Panc1 (cell line): Measurements from ENCODE around the gene MPPED1. TPM values are rescaled to one million over a fixed set of nuclear protein-coding genes. Genes with fewer than 3 reads are reported as not detected.

Experiments used
- ATAC-seq: fragments of 200-7000 bp; cut with Tn5 transposase; 2 replicates; pipeline ENCODE4 v1.9.1; 2020; ENCODE audit warnings: mild to moderate bottlenecking, moderate library complexity
- BruUV-seq: library from RNA; stranded (reverse); fragments of 400-500 nt; replicated peaks from 2 replicates; lab custom pipeline; 2021; lab: Mats Ljungman, UMichigan
- CTCF ChIA-PET: fragments of 300-600 bp; sonication (Branson Sonifier 250); formaldehyde crosslinking; loops from one replicate; lab custom pipeline; 2022; ENCODE audit warnings: antibody characterized with exemption; lab: Charles Lee
- POLR2A ChIA-PET: fragments of 300-600 bp; sonication (Branson Sonifier 250); formaldehyde crosslinking; loops from one replicate; lab custom pipeline; 2022; ENCODE audit warnings: antibody characterized with exemption; lab: Charles Lee
- DNase-seq: peaks from one replicate; pipeline ENCODE4 v3.0.0-alpha.2; 2010; ENCODE audit warnings: low read depth, low spot score
- H3K27ac ChIP-seq: 2 replicates; pipeline ENCODE4 v1.5.1; 2011; ENCODE audit warnings: mild to moderate bottlenecking, low read length, inconsistent platforms
- H3K27me3 ChIP-seq: fragments of 200-500 bp; sonication (Bioruptor generic); 2 replicates; pipeline ENCODE4 v1.6.0; 2014; ENCODE audit warnings: low read length, inconsistent platforms; ENCODE audit not compliant: control insufficient read depth, insufficient read depth
- H3K36me3 ChIP-seq: fragments of 200-500 bp; sonication (Bioruptor generic); 2 replicates; pipeline ENCODE4 v1.5.1; 2014; ENCODE audit warnings: inconsistent platforms, mild to moderate bottlenecking, low read length, moderate library complexity; ENCODE audit not compliant: control insufficient read depth, insufficient read depth
- H3K4me1 ChIP-seq: 2 replicates; pipeline ENCODE4 v1.5.1; 2011; ENCODE audit warnings: inconsistent platforms, mild to moderate bottlenecking, low read length, moderate library complexity; ENCODE audit not compliant: control insufficient read depth, insufficient read depth
- H3K4me3 ChIP-seq, 2 experiments: 2 replicates each; pipeline ENCODE4 v1.5.1; 2011 to 2012; ENCODE audit warnings: low read depth in 2 of 2, low read length in 2 of 2, mild to moderate bottlenecking in 2 of 2, inconsistent platforms in 1 of 2, moderate library complexity in 1 of 2
- H3K9me3 ChIP-seq: fragments of 200-500 bp; sonication (Bioruptor generic); 2 replicates; pipeline ENCODE4 v1.5.1; 2014; ENCODE audit warnings: low read depth, mild to moderate bottlenecking, inconsistent platforms, low read length, moderate library complexity; ENCODE audit not compliant: control insufficient read depth, insufficient read depth
- CTCF ChIP-seq: fragments of 450-650 bp; IDR thresholded peaks from 2 replicates; pipeline ENCODE4 v1.5.1; 2017; ENCODE audit warnings: mild to moderate bottlenecking
- POLR2AphosphoS5 ChIP-seq: IDR thresholded peaks from 2 replicates; pipeline ENCODE4 v1.6.1; 2012; ENCODE audit warnings: mild to moderate bottlenecking, low read depth, low read length, moderate library complexity
- REST ChIP-seq, 2 experiments: IDR thresholded peaks; 2 replicates each; pipeline ENCODE4 v1.6.1; 2011 to 2012; ENCODE audit warnings: low read depth in 2 of 2, control low read depth in 1 of 2, low read length in 1 of 2, mild to moderate bottlenecking in 1 of 2, moderate library complexity in 1 of 2; ENCODE audit not compliant: insufficient read depth in 1 of 2
- SIN3A ChIP-seq: IDR thresholded peaks from 2 replicates; pipeline ENCODE4 v1.6.1; 2012; ENCODE audit warnings: low read depth, mild to moderate bottlenecking, low read length, moderate library complexity, borderline replicate concordance; ENCODE audit not compliant: insufficient read depth
- TCF7L2 ChIP-seq: IDR thresholded peaks from 2 replicates; pipeline ENCODE4 v1.6.1; 2011; ENCODE audit warnings: mild to moderate bottlenecking, low read depth, low read length, inconsistent platforms
- in situ Hi-C: cut with HindIII; loops from 2 replicates; pipeline ENCODE4 v1.10.0; 2016; ENCODE audit warnings: low sequenced_read_pairs, low pct_unique_long_range_greater_than_20kb
- intact Hi-C: fragments of 100-400 bp; cut with micrococcal nuclease; formaldehyde crosslinking; loops from one replicate; pipeline ENCODE4 v1.10.0; 2022; ENCODE audit not compliant: unreplicated experiment
- total RNA-seq: library from RNA; stranded (reverse); gene quantifications from one replicate; pipeline ENCODE4 v1.2.1, GENCODE V29; 2021; ENCODE audit not compliant: unreplicated experiment

The MPPED1 gene
- total RNA-seq, 1 experiment from 2014 or later, result not detected

- no peak for DNase-seq
- ChIA-PET CTCF (no interaction called here), POLR2A (no interaction called here)
- no peak overlapping the region for H3K4me3 ChIP-seq
- in situ Hi-C loops (no loop called here), intact Hi-C loops (no loop called here)
- H3K27me3 ChIP-seq, result no peaks in the 10 kb centered on the region; the same call in 1 of the 2 replicates
- H3K27ac ChIP-seq, result no peak overlapping the region
- BruUV-seq, result no TSS peak
- H3K4me1 ChIP-seq, result no peaks in the 10 kb centered on the region
- no peaks in the 10 kb centered on the region for H3K36me3 ChIP-seq
- no peak for TF ChIP-seq CTCF
- no peak for TF ChIP-seq SIN3A
- no peak for TF ChIP-seq TCF7L2
- no peak for TF ChIP-seq REST (IDR thresholded peaks at IDR 0.05; ENCODE audit: insufficient read depth in 1 of 2, low read depth in 2 of 2, low read length in 1 of 2)
- TF ChIP-seq POLR2AphosphoS5, result no peak
- ATAC-seq, result no peak
- H3K9me3 ChIP-seq, result no peaks in the 10 kb centered on the region
Measured at GRCh38 chr22:43427296-43428004, 15.6 kb downstream of the MPPED1 start.

- ATAC-seq (no peak), DNase-seq (no peak)
- TF ChIP-seq TCF7L2 (no peak), POLR2AphosphoS5 (no peak), SIN3A (no peak), REST (IDR thresholded peaks at IDR 0.05; ENCODE audit: insufficient read depth in 1 of 2, low read depth in 2 of 2, low read length in 1 of 2) (no peak), CTCF (no peak)
- H3K4me1 ChIP-seq, result no peaks in the 10 kb centered on the region
- ChIA-PET POLR2A (no interaction called here), CTCF (no interaction called here)
- no peaks in the 10 kb centered on the region for H3K9me3 ChIP-seq
- in situ Hi-C loops (no loop called here), intact Hi-C loops (no loop called here)
- no peaks in the 10 kb centered on the region; the same call in 1 of the 2 replicates for H3K27me3 ChIP-seq
- no peak overlapping the region for H3K27ac ChIP-seq
- no TSS peak for BruUV-seq
- H3K4me3 ChIP-seq, result no peak overlapping the region
- no peaks in the 10 kb centered on the region for H3K36me3 ChIP-seq
Measured at GRCh38 chr22:43428005-43428485, 16.2 kb downstream of the MPPED1 start.
